ENCODE measurements around the gene DNAJC6. TPM values are rescaled to one million over a fixed set of nuclear protein-coding genes. Genes with fewer than 3 reads are reported as not detected.

The DNAJC6 gene
- total RNA-seq (2012; rRNA removed): 1.5 and 2.3 TPM in 2 replicates

GRCh38 chr1:65309304-65310077 is at the start of gene DNAJC6:
TSS of gene DNAJC6 (plus strand) at chr1:65309543. CDS start at chr1:65309746, 203 bp downstream.
- Histone ChIP-seq H3K9me3 (replicated peaks; ENCODE audit: low read length) (no peaks in the 10 kb centered on the region), H3K27me3 (ENCODE audit: control insufficient read depth, insufficient read depth, low read length) (peaks cover 11% of the 10 kb centered on the region), H3K9ac (ENCODE audit: low read depth, low read length) (no peak within 1 kb of the TSS), H3K4me1 (ENCODE audit: control insufficient read depth, insufficient read depth, low read length) (no peaks in the 10 kb centered on the region), H3K36me3 (ENCODE audit: insufficient read depth, low read length) (no peaks in the 10 kb centered on the region), H3K4me3 (ENCODE audit: low read length) (peak within 1 kb of the TSS; percentile 73), H3K4me2 (ENCODE audit: low read length) (peak within 1 kb of the TSS; percentile 90)

DNA sequence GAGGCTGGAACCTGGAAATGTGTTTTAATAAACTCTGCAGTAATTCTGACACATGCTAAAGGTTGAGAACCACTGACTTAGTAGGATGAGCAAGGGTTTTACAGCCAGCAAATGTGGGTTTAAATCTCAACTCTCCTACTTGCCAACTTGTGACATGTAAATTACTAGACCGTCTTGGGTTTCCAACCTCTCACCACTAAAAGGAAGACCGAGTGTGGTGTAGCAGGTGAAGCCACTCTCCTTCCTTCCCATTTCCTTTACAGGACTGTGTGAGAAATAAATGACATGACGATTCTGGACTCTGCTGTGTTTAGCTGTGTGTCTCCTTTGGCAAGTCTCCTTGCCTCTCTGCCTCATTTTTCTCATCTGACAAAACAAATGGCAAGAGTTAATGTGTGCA is 49.5 kb upstream of the DNAJC6 start:
- Histone ChIP-seq H3K9me3 (replicated peaks; ENCODE audit: low read length) (no peaks in the 10 kb centered on the region), H3K36me3 (ENCODE audit: insufficient read depth, low read length) (no peaks in the 10 kb centered on the region), H3K4me3 (ENCODE audit: low read length) (no peak overlapping the region), H3K27me3 (ENCODE audit: control insufficient read depth, insufficient read depth, low read length) (no peaks in the 10 kb centered on the region), H3K4me1 (ENCODE audit: control insufficient read depth, insufficient read depth, low read length) (peaks cover 17% of the 10 kb centered on the region), H3K4me2 (ENCODE audit: low read length) (no peak overlapping the region), H3K9ac (ENCODE audit: low read depth, low read length) (no peak overlapping the region)

- no peak overlapping the region for H3K4me3 ChIP-seq (ENCODE audit: low read length)
- H3K36me3 ChIP-seq (ENCODE audit: insufficient read depth, low read length): no peaks in the 10 kb centered on the region
- H3K4me2 ChIP-seq (ENCODE audit: low read length): peak overlapping the region; percentile 10
- no peaks in the 10 kb centered on the region for H3K27me3 ChIP-seq (ENCODE audit: control insufficient read depth, insufficient read depth, low read length)
- peaks cover 15% of the 10 kb centered on the region for H3K4me1 ChIP-seq (ENCODE audit: control insufficient read depth, insufficient read depth, low read length)
- H3K9me3 ChIP-seq (replicated peaks; ENCODE audit: low read length): no peaks in the 10 kb centered on the region
- H3K9ac ChIP-seq (ENCODE audit: low read depth, low read length): no peak overlapping the region
Measured at GRCh38 chr1:65260851-65261473, 48.4 kb upstream of the DNAJC6 start.

DNA sequence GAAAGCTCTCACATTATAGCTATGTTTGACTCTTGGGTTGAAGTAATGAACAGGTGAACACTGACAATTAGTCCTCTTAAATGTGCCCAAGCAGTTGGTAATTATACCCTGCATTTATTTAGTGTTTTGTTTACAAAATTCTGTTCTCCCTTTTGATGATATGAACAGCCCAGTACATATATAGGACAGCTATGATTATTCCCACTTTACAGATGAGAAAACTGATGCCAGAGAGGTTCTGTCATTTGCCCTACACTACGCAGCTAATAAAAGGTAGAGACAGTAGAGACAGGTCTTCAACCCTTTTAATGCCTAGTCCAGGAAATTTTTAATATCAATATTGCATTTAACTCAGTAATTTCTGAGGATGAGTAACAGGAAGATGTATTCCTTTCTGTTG is 46.1 kb upstream of the DNAJC6 start:
- H3K36me3 ChIP-seq (ENCODE audit: insufficient read depth, low read length): no peaks in the 10 kb centered on the region
- H3K4me2 ChIP-seq (ENCODE audit: low read length): no peak overlapping the region
- no peaks in the 10 kb centered on the region for H3K9me3 ChIP-seq (replicated peaks; ENCODE audit: low read length)
- H3K4me3 ChIP-seq (ENCODE audit: low read length): no peak overlapping the region
- no peak overlapping the region for H3K9ac ChIP-seq (ENCODE audit: low read depth, low read length)
- peaks cover 19% of the 10 kb centered on the region for H3K4me1 ChIP-seq (ENCODE audit: control insufficient read depth, insufficient read depth, low read length)
- H3K27me3 ChIP-seq (ENCODE audit: control insufficient read depth, insufficient read depth, low read length): no peaks in the 10 kb centered on the region

DNA sequence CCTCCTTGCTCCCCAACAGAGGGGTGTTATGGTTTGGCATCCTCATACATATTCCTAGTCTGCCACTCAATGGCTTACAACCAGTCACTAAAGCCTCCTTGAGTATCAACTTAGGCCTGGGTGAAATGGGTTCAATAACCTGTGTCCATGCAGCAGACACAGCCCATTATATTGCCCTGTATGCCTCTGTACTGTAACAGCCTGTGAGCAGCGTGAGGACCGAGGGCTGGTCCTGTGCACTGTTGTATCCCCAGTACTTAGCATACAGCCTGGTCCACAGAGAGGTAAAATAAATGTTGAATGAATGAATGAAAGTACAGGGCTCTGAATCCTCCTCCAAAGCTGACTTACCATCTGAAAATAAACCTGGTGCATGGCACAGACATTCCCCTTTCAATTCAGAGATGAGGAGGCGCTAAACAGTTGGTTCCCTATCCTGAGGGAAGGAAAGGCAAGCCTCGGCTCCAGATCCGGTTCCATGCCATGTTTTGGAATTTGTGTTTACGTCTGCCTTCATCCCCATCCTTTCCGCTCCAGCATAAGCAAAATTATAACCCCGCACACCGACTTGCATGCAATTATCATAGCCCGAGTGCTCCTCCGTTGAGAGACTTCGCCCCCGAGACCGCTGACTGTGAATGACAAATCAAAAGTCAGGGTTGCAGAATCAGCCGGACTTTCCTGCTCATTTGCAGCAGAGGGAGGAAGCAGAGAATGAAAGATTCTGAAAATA is 45.0 kb upstream of the DNAJC6 start:
- no peaks in the 10 kb centered on the region for H3K36me3 ChIP-seq (ENCODE audit: insufficient read depth, low read length)
- H3K27me3 ChIP-seq (ENCODE audit: control insufficient read depth, insufficient read depth, low read length): no peaks in the 10 kb centered on the region
- peak overlapping the region; percentile 93 for H3K4me2 ChIP-seq (ENCODE audit: low read length)
- H3K9ac ChIP-seq (ENCODE audit: low read depth, low read length): peak overlapping the region; percentile 71
- H3K4me1 ChIP-seq (ENCODE audit: control insufficient read depth, insufficient read depth, low read length): peaks cover 19% of the 10 kb centered on the region
- peak overlapping the region; percentile 67 for H3K4me3 ChIP-seq (ENCODE audit: low read length)
- H3K9me3 ChIP-seq (replicated peaks; ENCODE audit: low read length): no peaks in the 10 kb centered on the region

GRCh38 chr1:65265296-65265650 is 44.1 kb upstream of the DNAJC6 start:
- no peaks in the 10 kb centered on the region for H3K36me3 ChIP-seq (ENCODE audit: insufficient read depth, low read length)
- H3K4me1 ChIP-seq (ENCODE audit: control insufficient read depth, insufficient read depth, low read length): peaks cover 19% of the 10 kb centered on the region
- H3K9me3 ChIP-seq (replicated peaks; ENCODE audit: low read length): no peaks in the 10 kb centered on the region
- H3K4me3 ChIP-seq (ENCODE audit: low read length): peak overlapping the region; percentile 67
- H3K9ac ChIP-seq (ENCODE audit: low read depth, low read length): peak overlapping the region; percentile 71
- H3K4me2 ChIP-seq (ENCODE audit: low read length): peak overlapping the region; percentile 93
- no peaks in the 10 kb centered on the region for H3K27me3 ChIP-seq (ENCODE audit: control insufficient read depth, insufficient read depth, low read length)

GRCh38 chr1:65265651-65266351 is 43.5 kb upstream of the DNAJC6 start:
- H3K27me3 ChIP-seq (ENCODE audit: control insufficient read depth, insufficient read depth, low read length): no peaks in the 10 kb centered on the region
- H3K4me2 ChIP-seq (ENCODE audit: low read length): peak overlapping the region; percentile 93
- H3K36me3 ChIP-seq (ENCODE audit: insufficient read depth, low read length): no peaks in the 10 kb centered on the region
- H3K9me3 ChIP-seq (replicated peaks; ENCODE audit: low read length): no peaks in the 10 kb centered on the region
- peak overlapping the region; percentile 71 for H3K9ac ChIP-seq (ENCODE audit: low read depth, low read length)
- peak overlapping the region; percentile 67 for H3K4me3 ChIP-seq (ENCODE audit: low read length)
- peaks cover 15% of the 10 kb centered on the region for H3K4me1 ChIP-seq (ENCODE audit: control insufficient read depth, insufficient read depth, low read length)

GRCh38 chr1:65266476-65266875 is 42.9 kb upstream of the DNAJC6 start:
- H3K4me1 ChIP-seq (ENCODE audit: control insufficient read depth, insufficient read depth, low read length): peaks cover 12% of the 10 kb centered on the region
- H3K9me3 ChIP-seq (replicated peaks; ENCODE audit: low read length): no peaks in the 10 kb centered on the region
- H3K36me3 ChIP-seq (ENCODE audit: insufficient read depth, low read length): no peaks in the 10 kb centered on the region
- no peaks in the 10 kb centered on the region for H3K27me3 ChIP-seq (ENCODE audit: control insufficient read depth, insufficient read depth, low read length)
- peak overlapping the region; percentile 71 for H3K9ac ChIP-seq (ENCODE audit: low read depth, low read length)
- H3K4me2 ChIP-seq (ENCODE audit: low read length): peak overlapping the region; percentile 93
- H3K4me3 ChIP-seq (ENCODE audit: low read length): no peak overlapping the region

DNA sequence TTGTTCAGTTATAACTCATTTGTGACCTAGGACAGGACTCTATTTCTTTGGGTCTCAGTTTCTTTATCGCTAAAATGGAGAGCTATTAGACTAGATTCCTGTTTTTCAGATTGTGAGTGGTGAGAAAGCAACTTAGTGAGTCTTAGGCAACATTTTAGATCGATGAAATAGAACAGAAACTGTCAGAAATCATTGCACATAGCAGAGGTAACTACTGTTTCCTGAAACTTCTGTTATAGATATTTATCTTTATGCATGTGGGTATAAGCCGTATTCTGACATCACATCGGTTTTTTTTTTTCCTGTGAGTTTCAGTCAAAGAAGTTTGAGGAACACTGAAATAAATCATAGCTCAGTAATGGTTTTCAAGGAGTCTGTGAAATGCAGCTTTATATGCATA is 42.1 kb upstream of the DNAJC6 start:
- H3K36me3 ChIP-seq (ENCODE audit: insufficient read depth, low read length): no peaks in the 10 kb centered on the region

GRCh38 chr1:65267683-65268082 is 41.7 kb upstream of the DNAJC6 start:
- Histone ChIP-seq H3K9ac (ENCODE audit: low read depth, low read length) (no peak overlapping the region), H3K4me1 (ENCODE audit: control insufficient read depth, insufficient read depth, low read length) (peaks cover 12% of the 10 kb centered on the region), H3K36me3 (ENCODE audit: insufficient read depth, low read length) (no peaks in the 10 kb centered on the region), H3K4me3 (ENCODE audit: low read length) (no peak overlapping the region), H3K27me3 (ENCODE audit: control insufficient read depth, insufficient read depth, low read length) (no peaks in the 10 kb centered on the region), H3K4me2 (ENCODE audit: low read length) (no peak overlapping the region), H3K9me3 (replicated peaks; ENCODE audit: low read length) (no peaks in the 10 kb centered on the region)

More for the DNA sequence above, 42.1 kb upstream of the DNAJC6 start:
- no peak overlapping the region for H3K4me2 ChIP-seq (ENCODE audit: low read length)
- H3K27me3 ChIP-seq (ENCODE audit: control insufficient read depth, insufficient read depth, low read length): no peaks in the 10 kb centered on the region
- no peak overlapping the region for H3K4me3 ChIP-seq (ENCODE audit: low read length)
- no peaks in the 10 kb centered on the region for H3K9me3 ChIP-seq (replicated peaks; ENCODE audit: low read length)
- H3K4me1 ChIP-seq (ENCODE audit: control insufficient read depth, insufficient read depth, low read length): peaks cover 12% of the 10 kb centered on the region
- H3K9ac ChIP-seq (ENCODE audit: low read depth, low read length): no peak overlapping the region

DNA sequence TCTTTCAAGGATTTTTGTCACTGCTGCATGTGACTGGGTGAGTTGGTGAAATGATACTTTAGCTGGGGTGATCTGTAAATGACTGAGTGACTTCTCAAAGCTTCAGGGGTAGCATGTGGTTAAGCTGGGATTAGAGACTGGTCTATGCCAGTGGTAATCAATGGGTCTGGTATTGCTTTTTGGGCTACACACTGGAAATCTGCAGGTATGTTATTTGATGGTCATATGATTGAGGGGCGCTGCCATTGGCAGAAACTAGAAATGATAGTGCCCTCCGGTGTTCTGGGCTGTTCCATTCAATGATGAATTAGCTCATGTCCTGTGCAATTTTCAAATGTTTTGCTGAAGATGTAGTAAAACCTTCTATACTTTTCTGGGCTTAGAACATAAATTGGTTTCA is 39.7 kb upstream of the DNAJC6 start:
- no peak overlapping the region for H3K9ac ChIP-seq (ENCODE audit: low read depth, low read length)
- peaks cover 12% of the 10 kb centered on the region for H3K4me1 ChIP-seq (ENCODE audit: control insufficient read depth, insufficient read depth, low read length)
- H3K9me3 ChIP-seq (replicated peaks; ENCODE audit: low read length): no peaks in the 10 kb centered on the region
- H3K4me3 ChIP-seq (ENCODE audit: low read length): no peak overlapping the region
- no peaks in the 10 kb centered on the region for H3K27me3 ChIP-seq (ENCODE audit: control insufficient read depth, insufficient read depth, low read length)
- no peaks in the 10 kb centered on the region for H3K36me3 ChIP-seq (ENCODE audit: insufficient read depth, low read length)
- H3K4me2 ChIP-seq (ENCODE audit: low read length): no peak overlapping the region

Measured in skeletal muscle satellite cell (primary cell).